ENCODE data around the gene COL19A1.

DNA sequence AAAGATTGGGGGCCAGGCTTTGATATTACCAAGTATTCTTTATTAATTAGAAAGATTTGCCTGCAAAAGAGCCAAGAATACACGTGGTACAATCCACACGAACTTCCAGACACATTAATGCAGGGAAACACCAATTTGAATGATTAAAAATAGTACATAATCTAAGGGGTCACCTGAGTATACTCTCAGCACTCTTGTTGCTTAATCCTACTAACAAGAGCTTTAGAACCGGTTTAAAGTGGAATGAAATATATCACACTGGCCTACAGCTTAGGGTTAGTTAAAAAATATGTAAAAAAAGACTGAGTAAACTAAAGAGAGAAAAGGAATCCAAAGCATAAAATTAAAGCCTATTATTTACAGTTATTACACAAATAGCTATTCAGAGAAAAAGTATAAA is 387.6 kb downstream of the COL19A1 start:
- TF ChIP-seq CTCF (IDR thresholded peaks at IDR 0.05) = no peak
- TF ChIP-seq POLR2A (IDR thresholded peaks at IDR 0.05) = no peak
